ENCODE measurements around the gene BACE1.

The BACE1 gene

DNA sequence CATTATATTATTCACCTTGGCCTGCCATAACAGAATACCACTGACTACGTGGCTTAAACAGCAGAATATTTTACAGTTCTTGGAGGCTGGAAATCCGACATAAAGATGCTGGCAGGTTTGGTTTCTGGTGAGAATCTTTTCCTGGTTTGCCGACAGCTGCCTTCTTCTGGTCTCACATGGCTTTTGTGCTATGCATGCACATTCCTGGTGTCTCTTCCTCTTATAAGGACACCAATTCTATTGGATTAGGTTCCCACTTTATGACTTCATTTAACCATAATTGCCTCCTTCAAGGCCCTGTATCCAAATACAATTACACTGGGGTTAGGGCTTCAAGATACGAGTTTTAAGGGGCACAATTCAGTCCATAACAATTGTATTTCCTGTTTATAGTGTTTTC, 66.5 kb downstream of the BACE1 start:
- no peak overlapping the region for H3K27ac ChIP-seq (ENCODE audit: low read depth, low read length)
- H3K9me3 ChIP-seq (ENCODE audit: control insufficient read depth, insufficient read depth, low read length), result no peaks in the 10 kb centered on the region
- peaks cover 26% of the 10 kb centered on the region for H3K36me3 ChIP-seq (ENCODE audit: control insufficient read depth, low read length)

GRCh38 chr11:117248341-117248740, 67.7 kb downstream of the BACE1 start:
- no peak overlapping the region for H3K4me2 ChIP-seq (ENCODE audit: low read length)

More for the DNA sequence above, 66.5 kb downstream of the BACE1 start:
- Histone ChIP-seq H4K20me1 (ENCODE audit: control insufficient read depth, insufficient read depth, low read depth, low read length) (no peaks in the 10 kb centered on the region), H3K4me2 (ENCODE audit: low read length) (no peak overlapping the region), H3F3A (ENCODE audit: control insufficient read depth, insufficient read depth) (peaks cover 5% of the 10 kb centered on the region; the same call in 1 of the 2 replicates), H3K79me2 (ENCODE audit: control insufficient read depth, low read length) (no peaks in the 10 kb centered on the region), H3K4me1 (ENCODE audit: control insufficient read depth, low read length) (no peaks in the 10 kb centered on the region), H3K4me3 (ENCODE audit: low read length) (no peak overlapping the region), H3K27me3 (ENCODE audit: control insufficient read depth, low read length) (no peaks in the 10 kb centered on the region), H3K9me2 (replicated peaks; ENCODE audit: control insufficient read depth, low read length) (no peaks in the 10 kb centered on the region)
- TF ChIP-seq, protein P1, sequence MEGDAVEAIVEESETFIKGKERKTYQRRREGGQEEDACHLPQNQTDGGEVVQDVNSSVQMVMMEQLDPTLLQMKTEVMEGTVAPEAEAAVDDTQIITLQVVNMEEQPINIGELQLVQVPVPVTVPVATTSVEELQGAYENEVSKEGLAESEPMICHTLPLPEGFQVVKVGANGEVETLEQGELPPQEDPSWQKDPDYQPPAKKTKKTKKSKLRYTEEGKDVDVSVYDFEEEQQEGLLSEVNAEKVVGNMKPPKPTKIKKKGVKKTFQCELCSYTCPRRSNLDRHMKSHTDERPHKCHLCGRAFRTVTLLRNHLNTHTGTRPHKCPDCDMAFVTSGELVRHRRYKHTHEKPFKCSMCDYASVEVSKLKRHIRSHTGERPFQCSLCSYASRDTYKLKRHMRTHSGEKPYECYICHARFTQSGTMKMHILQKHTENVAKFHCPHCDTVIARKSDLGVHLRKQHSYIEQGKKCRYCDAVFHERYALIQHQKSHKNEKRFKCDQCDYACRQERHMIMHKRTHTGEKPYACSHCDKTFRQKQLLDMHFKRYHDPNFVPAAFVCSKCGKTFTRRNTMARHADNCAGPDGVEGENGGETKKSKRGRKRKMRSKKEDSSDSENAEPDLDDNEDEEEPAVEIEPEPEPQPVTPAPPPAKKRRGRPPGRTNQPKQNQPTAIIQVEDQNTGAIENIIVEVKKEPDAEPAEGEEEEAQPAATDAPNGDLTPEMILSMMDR (IDR thresholded peaks at IDR 0.05; ENCODE audit: low read depth, low read length, poor library complexity, severe bottlenecking), result no peak
- no peak for TF ChIP-seq EZH2phosphoT487 (IDR thresholded peaks at IDR 0.05; ENCODE audit: borderline replicate concordance, low read length)

GRCh38 chr11:117239295-117239694, 76.8 kb downstream of the BACE1 start:
- no peaks in the 10 kb centered on the region for H4K20me1 ChIP-seq (ENCODE audit: control insufficient read depth, insufficient read depth, low read depth, low read length)
- H3K79me2 ChIP-seq (ENCODE audit: control insufficient read depth, low read length), result peaks cover under 1% of the 10 kb centered on the region; the same call in 1 of the 2 replicates
- no peak overlapping the region for H3K4me2 ChIP-seq (ENCODE audit: low read length)
- no peaks in the 10 kb centered on the region for H3K27me3 ChIP-seq (ENCODE audit: control insufficient read depth, low read length)
- H3K9me2 ChIP-seq (replicated peaks; ENCODE audit: control insufficient read depth, low read length), result no peaks in the 10 kb centered on the region
- H3K27ac ChIP-seq (ENCODE audit: low read depth, low read length), result no peak overlapping the region
- H3K4me1 ChIP-seq (ENCODE audit: control insufficient read depth, low read length), result no peaks in the 10 kb centered on the region
- no peak for TF ChIP-seq EZH2phosphoT487 (IDR thresholded peaks at IDR 0.05; ENCODE audit: borderline replicate concordance, low read length)
- TF ChIP-seq, protein P1 (IDR thresholded peaks at IDR 0.05; ENCODE audit: low read depth, low read length, poor library complexity, severe bottlenecking), result no peak
- H3K4me3 ChIP-seq (ENCODE audit: low read length), result no peak overlapping the region
- no peaks in the 10 kb centered on the region for H3K9me3 ChIP-seq (ENCODE audit: control insufficient read depth, insufficient read depth, low read length)
- H3F3A ChIP-seq (ENCODE audit: control insufficient read depth, insufficient read depth), result no peaks in the 10 kb centered on the region
- peaks cover 22% of the 10 kb centered on the region for H3K36me3 ChIP-seq (ENCODE audit: control insufficient read depth, low read length)

More at GRCh38 chr11:117248341-117248740, 67.7 kb downstream of the BACE1 start:
- Histone ChIP-seq H3K79me2 (ENCODE audit: control insufficient read depth, low read length) (no peaks in the 10 kb centered on the region), H3K9me3 (ENCODE audit: control insufficient read depth, insufficient read depth, low read length) (no peaks in the 10 kb centered on the region), H3K4me1 (ENCODE audit: control insufficient read depth, low read length) (no peaks in the 10 kb centered on the region), H3F3A (ENCODE audit: control insufficient read depth, insufficient read depth) (peaks cover 5% of the 10 kb centered on the region; the same call in 1 of the 2 replicates), H3K9me2 (replicated peaks; ENCODE audit: control insufficient read depth, low read length) (no peaks in the 10 kb centered on the region), H3K27ac (ENCODE audit: low read depth, low read length) (no peak overlapping the region), H3K4me3 (ENCODE audit: low read length) (no peak overlapping the region), H4K20me1 (ENCODE audit: control insufficient read depth, insufficient read depth, low read depth, low read length) (no peaks in the 10 kb centered on the region), H3K36me3 (ENCODE audit: control insufficient read depth, low read length) (peaks cover 30% of the 10 kb centered on the region), H3K27me3 (ENCODE audit: control insufficient read depth, low read length) (no peaks in the 10 kb centered on the region)
- no peak for TF ChIP-seq EZH2phosphoT487 (IDR thresholded peaks at IDR 0.05; ENCODE audit: borderline replicate concordance, low read length)
- TF ChIP-seq, protein P1 (IDR thresholded peaks at IDR 0.05; ENCODE audit: low read depth, low read length, poor library complexity, severe bottlenecking), result no peak

Data from DOHH2 (cell line).